HepG2 (cell line): Measurements from ENCODE around the gene ZNF428.

ENCODE experiments used
- CTCF ChIP-seq: sonication (generic); formaldehyde crosslinking; IDR thresholded peaks from 2 replicates; pipeline ENCODE4 v1.5.0; 2020; ENCODE audit warnings: mild to moderate bottlenecking, missing genetic modification reagents, moderate library complexity
- ZNF780A ChIP-seq: sonication (generic); formaldehyde crosslinking; IDR thresholded peaks from 2 replicates; pipeline ENCODE4 v1.8.0; 2022; ENCODE audit warnings: mild to moderate bottlenecking, missing genetic modification reagents, moderate library complexity
- TF ChIP-seq, protein P1 (sequence below): sonication (generic); formaldehyde crosslinking; IDR thresholded peaks from 2 replicates; pipeline ENCODE4 v1.4.0; 2020; ENCODE audit warnings: mild to moderate bottlenecking, missing genetic modification reagents

DNA sequence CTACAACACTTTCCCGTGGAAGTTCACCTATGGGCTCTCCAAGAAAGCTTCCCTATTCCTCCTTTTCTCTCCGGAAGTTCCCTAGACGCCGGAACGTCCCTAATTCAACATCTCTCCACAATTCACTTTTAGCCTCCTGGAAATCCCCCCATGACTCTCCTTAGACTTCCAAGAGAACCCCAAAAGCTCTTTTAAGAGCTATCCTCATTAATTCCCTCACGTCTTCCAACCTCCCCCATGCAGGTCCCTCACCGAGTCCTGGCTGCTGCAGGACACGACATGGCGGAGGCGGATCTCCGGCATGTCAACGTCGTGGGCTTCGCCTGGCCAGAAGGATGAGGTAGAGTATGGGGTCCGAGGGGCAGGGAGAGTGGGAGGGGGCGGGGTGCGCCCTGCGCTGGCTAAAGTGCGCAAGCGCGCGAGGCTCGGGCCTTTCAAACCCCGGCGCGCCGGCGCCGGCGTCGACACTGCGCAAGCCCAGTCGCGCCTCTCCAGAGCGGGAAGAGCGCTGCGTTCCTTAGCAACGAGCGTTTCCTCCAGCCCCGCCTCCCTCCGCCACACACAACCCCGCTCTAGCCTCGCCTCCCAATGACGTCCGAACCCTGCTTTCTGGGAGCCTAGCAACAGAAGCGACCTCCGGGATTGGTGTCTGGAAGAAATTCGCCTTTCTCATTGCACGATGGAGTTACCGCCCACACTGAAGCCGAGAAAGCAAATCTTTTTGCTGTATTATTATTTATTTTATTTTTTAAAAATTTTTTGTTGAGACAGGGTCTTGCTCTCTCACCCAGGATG is 44.1 kb downstream of the ZNF428 start, which contains the start of the genes PINLYP and XRCC1:
- no peak for TF ChIP-seq ZNF780A (CRISPR knock-in tag)
- TF ChIP-seq, protein P1, sequence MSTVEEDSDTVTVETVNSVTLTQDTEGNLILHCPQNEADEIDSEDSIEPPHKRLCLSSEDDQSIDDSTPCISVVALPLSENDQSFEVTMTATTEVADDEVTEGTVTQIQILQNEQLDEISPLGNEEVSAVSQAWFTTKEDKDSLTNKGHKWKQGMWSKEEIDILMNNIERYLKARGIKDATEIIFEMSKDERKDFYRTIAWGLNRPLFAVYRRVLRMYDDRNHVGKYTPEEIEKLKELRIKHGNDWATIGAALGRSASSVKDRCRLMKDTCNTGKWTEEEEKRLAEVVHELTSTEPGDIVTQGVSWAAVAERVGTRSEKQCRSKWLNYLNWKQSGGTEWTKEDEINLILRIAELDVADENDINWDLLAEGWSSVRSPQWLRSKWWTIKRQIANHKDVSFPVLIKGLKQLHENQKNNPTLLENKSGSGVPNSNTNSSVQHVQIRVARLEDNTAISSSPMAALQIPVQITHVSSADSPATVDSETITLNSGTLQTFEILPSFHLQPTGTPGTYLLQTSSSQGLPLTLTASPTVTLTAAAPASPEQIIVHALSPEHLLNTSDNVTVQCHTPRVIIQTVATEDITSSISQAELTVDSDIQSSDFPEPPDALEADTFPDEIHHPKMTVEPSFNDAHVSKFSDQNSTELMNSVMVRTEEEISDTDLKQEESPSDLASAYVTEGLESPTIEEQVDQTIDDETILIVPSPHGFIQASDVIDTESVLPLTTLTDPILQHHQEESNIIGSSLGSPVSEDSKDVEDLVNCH (CRISPR knock-in tag), result no peak
- no peak for TF ChIP-seq CTCF (CRISPR knock-in tag)
